ENCODE results near the gene KRTAP6-3.

The KRTAP6-3 gene

GRCh38 chr21:30625449-30626165, 33.4 kb downstream of the KRTAP6-3 start:
- DNase-seq, result no peak

- DNase-seq, result no peak
These were observed 35.9 kb downstream of the KRTAP6-3 start for GRCh38 chr21:30628109-30628508.

GRCh38 chr21:30629200-30629599, 37.0 kb downstream of the KRTAP6-3 start:
- no peak for DNase-seq

- no peak for DNase-seq
These were observed 42.7 kb downstream of the KRTAP6-3 start, which contains the start of gene KRTAP20-2 for GRCh38 chr21:30634906-30635305. KRTAP20-2 (plus strand) TSS chr21:30635206; CDS start chr21:30635264, 58 bp downstream.

GRCh38 chr21:30638686-30639085, 46.4 kb downstream of the KRTAP6-3 start:
- DNase-seq, result no peak

- no peak for DNase-seq
These were observed 50.3 kb downstream of the KRTAP6-3 start, which contains the start of gene KRTAP20-3 for GRCh38 chr21:30642564-30642963. KRTAP20-3 (plus strand) TSS chr21:30642864.
